ENCODE measurements around the gene ZIC4.

ZIC4 gene

GRCh38 chr3:147404800-147405230 lies 1.5 kb downstream of the ZIC4 start:
- no peak for FAIRE-seq

- FAIRE-seq: no peak
These were observed 2.1 kb downstream of the ZIC4 start for GRCh38 chr3:147404000-147404799.

- FAIRE-seq: no peak
These were observed 2.8 kb downstream of the ZIC4 start for GRCh38 chr3:147403511-147403910.

GRCh38 chr3:147402159-147402558 lies 4.2 kb downstream of the ZIC4 start:
- FAIRE-seq: no peak

- FAIRE-seq: no peak
These were observed 4.9 kb downstream of the ZIC4 start for GRCh38 chr3:147401421-147401820.

GRCh38 chr3:147400999-147401398 lies 5.3 kb downstream of the ZIC4 start:
- no peak for FAIRE-seq

DNA sequence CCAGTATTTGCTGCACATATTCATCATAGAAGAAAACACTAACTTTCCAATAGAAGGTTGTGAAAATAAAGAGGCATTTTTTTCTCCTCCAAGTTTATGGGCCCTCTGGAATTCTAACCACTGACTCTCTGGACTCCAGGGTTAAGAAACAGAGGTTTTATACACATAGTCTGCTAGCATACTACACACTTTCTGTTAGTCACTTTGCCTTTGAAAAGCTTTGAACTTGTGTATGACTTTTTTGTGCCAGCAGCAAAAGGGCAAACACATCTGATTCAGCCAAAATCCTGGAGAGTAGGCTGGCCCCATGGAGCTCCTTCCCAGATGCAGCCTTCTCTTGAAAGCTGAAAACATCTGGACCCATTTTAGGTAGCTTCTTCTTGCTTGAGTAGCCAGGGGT lies 6.2 kb downstream of the ZIC4 start:
- FAIRE-seq: no peak

- no peak for FAIRE-seq
These were observed 7.4 kb downstream of the ZIC4 start for GRCh38 chr3:147398813-147399534.

GRCh38 chr3:147397875-147398812 lies 8.2 kb downstream of the ZIC4 start:
- FAIRE-seq: no peak

DNA sequence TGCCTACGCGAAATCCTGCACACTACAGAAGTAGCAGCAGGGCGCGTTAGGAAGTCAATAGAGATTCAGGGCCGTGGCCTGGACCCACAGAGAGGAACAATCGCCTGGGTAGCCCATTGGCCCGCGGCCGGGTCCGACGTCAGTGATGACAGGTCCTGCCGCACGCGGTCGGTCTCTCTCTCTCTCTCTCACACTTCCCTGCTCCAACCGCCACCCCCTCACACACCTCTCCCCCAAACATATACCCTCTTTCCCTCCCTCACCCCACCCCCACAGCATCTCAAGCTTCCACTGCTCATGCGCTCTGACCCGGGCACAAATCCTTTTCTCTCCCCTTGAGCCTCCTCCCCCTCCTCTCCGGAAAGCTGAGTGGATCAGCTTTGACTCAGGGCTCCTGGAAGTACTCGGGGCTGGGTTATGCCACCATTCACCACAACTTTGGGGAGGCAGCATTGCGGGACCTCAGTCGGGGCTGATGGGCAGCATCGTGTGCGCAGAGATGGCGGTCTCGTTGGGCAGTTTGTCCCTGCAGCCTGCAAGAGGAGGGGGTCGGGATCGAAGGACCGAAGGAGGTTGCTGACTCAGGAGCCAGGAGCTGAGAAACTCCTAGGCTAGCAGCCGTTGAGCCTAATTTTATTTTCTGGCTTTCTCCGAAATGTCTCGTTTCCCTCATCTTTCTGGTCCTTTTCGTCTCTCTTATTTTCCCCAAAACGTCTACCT lies 9.0 kb downstream of the ZIC4 start:
- no peak for FAIRE-seq

GRCh38 chr3:147396712-147397046 lies 9.7 kb downstream of the ZIC4 start:
- FAIRE-seq: no peak

- no peak for FAIRE-seq
These were observed 10.2 kb downstream of the ZIC4 start for GRCh38 chr3:147395899-147396711.

DNA sequence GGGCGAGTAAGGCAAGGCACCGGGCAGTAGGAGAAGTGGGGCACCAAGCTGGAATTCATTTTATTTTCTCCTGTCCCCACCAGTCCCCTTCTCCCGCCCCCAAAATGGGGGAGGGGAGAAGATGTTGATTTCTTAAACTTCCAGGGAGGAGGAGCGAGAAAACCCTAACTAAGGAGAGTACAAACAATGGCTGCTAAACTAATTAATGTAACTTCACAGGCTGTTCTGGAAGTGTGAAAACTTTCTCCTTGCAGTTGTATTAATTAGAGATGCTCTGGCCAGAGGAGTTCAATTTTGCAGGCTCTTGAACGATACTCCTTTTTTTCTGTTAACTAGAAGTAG lies 11.5 kb downstream of the ZIC4 start:
- FAIRE-seq: no peak

- no peak for FAIRE-seq
These were observed 12.1 kb downstream of the ZIC4 start for GRCh38 chr3:147393943-147394883.

DNA sequence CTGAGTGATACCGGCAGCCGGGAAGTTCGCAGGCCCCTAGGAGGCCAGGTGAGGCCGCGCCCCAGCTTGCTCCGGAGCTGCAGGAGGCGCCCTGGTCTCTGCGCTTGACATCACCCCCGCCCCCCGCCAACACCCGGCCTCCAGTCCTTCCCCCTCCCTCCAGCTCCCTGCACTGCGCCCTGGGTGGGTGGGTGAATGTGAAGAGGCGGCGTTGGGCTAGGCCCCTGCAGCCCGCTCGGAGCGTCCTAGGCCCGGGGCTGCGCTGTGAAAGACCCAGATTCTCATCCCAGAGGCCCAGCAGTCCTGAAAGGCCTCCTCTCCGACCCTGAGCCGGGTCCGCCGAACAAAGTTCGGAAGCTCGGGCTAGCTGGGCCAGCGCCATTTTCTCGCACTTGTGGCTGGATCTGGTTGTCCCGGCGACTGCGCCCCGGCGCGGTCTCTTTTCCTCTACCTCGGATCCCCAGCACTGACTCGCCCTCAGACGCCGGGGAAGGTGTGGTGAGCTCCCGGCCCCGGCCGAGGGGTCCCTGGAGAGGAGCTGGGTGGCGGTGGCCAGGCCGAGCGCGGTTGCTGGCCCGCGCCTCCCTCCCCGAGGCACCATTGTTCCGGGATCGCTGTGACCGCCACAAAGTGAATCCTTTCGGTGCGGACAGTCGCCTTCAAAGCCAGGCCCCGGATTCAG lies 12.9 kb downstream of the ZIC4 start:
- no peak for FAIRE-seq

- no peak for FAIRE-seq
These were observed 13.8 kb downstream of the ZIC4 start for GRCh38 chr3:147392625-147392946.

GRCh38 chr3:147391781-147392624 lies 14.3 kb downstream of the ZIC4 start:
- no peak for FAIRE-seq

GRCh38 chr3:147390589-147391569 lies 15.5 kb downstream of the ZIC4 start:
- FAIRE-seq: no peak

Measured in endometrium (tissue), 2 donors.